ENCODE data around the gene PRMT5.
A peak's percentile ranks its signal among the peaks of the same experiment; 100 is the strongest.

PRMT5 gene

GRCh38 chr14:22870811-22871223, 58.4 kb downstream of the PRMT5 start:
- peak in 1 of 2 experiments; percentile 85 for DNase-seq
- TF ChIP-seq GATA1 (IDR thresholded peaks at IDR 0.05; ENCODE audit: low read depth, low read length) (no peak), POLR2A (IDR thresholded peaks at IDR 0.05; ENCODE audit: low read length) (no peak)

All from erythroblast (primary cell).